ENCODE measurements around the gene ABCC1.

ABCC1 gene

GRCh38 chr16:16064874-16065384 is 115.5 kb downstream of the ABCC1 start:
- no peak for FAIRE-seq
- no peak for DNase-seq (ENCODE audit: insufficient read length, low spot score)
- TF ChIP-seq, protein P1, sequence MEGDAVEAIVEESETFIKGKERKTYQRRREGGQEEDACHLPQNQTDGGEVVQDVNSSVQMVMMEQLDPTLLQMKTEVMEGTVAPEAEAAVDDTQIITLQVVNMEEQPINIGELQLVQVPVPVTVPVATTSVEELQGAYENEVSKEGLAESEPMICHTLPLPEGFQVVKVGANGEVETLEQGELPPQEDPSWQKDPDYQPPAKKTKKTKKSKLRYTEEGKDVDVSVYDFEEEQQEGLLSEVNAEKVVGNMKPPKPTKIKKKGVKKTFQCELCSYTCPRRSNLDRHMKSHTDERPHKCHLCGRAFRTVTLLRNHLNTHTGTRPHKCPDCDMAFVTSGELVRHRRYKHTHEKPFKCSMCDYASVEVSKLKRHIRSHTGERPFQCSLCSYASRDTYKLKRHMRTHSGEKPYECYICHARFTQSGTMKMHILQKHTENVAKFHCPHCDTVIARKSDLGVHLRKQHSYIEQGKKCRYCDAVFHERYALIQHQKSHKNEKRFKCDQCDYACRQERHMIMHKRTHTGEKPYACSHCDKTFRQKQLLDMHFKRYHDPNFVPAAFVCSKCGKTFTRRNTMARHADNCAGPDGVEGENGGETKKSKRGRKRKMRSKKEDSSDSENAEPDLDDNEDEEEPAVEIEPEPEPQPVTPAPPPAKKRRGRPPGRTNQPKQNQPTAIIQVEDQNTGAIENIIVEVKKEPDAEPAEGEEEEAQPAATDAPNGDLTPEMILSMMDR (IDR thresholded peaks at IDR 0.05; ENCODE audit: insufficient read depth, missing control alignments) = no peak

DNA sequence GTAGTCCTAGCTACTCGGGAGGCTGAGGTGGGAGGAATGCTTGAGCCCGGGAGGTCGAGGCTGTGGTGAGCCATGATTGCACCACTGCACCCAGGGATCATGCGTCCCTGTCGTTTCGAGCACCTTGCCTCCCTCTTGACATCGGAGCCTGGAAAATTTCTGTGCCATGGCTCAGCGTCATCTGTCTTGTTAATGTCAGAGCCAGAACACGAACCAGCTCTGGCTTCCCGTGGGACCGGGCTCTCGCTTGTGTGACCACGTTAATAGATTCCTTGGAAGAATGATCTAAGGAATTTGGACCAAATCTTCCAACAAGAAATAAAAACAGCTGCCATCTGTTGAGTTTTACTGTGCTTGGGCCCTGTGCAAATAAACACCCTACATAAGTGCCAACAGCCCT is 117.7 kb downstream of the ABCC1 start:
- FAIRE-seq = no peak
- DNase-seq (ENCODE audit: insufficient read length, low spot score) = no peak
- TF ChIP-seq, protein P1 (IDR thresholded peaks at IDR 0.05; ENCODE audit: insufficient read depth, missing control alignments) = no peak

DNA sequence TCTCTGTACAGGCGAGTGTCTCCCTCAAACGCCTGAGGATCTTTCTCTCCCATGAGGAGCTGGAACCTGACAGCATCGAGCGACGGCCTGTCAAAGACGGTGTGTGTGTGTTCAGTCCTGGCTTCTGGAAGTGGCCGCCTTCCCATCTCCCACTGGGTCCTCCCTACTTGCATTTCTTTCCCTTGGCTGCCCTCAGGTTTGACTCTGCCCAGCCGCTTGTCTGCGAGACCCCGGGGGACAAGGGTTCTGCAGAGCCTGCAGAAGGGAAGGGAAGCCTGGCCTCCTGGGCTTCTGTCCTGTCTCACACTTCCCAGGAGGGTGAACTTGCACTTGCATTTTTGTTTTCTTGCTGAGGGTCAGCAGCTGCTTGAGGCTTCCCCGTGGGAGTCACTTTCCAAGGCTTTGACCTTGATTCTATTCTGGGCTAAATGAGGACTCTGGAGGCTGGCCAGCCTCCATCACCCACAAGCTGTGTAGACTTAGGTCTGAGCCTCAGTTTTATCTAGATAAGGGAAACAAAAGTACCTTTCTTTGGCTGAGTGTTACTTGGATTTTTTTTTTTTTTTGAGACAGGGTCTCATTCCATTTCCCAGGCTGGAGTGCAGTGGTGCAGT is 122.3 kb downstream of the ABCC1 start:
- TF ChIP-seq, protein P1 (IDR thresholded peaks at IDR 0.05; ENCODE audit: insufficient read depth, missing control alignments) = no peak
- no peak for FAIRE-seq
- DNase-seq (ENCODE audit: insufficient read length, low spot score) = no peak

GRCh38 chr16:16073001-16073545 is 123.7 kb downstream of the ABCC1 start:
- FAIRE-seq = no peak
- TF ChIP-seq, protein P1 (IDR thresholded peaks at IDR 0.05; ENCODE audit: insufficient read depth, missing control alignments) = no peak

DNA sequence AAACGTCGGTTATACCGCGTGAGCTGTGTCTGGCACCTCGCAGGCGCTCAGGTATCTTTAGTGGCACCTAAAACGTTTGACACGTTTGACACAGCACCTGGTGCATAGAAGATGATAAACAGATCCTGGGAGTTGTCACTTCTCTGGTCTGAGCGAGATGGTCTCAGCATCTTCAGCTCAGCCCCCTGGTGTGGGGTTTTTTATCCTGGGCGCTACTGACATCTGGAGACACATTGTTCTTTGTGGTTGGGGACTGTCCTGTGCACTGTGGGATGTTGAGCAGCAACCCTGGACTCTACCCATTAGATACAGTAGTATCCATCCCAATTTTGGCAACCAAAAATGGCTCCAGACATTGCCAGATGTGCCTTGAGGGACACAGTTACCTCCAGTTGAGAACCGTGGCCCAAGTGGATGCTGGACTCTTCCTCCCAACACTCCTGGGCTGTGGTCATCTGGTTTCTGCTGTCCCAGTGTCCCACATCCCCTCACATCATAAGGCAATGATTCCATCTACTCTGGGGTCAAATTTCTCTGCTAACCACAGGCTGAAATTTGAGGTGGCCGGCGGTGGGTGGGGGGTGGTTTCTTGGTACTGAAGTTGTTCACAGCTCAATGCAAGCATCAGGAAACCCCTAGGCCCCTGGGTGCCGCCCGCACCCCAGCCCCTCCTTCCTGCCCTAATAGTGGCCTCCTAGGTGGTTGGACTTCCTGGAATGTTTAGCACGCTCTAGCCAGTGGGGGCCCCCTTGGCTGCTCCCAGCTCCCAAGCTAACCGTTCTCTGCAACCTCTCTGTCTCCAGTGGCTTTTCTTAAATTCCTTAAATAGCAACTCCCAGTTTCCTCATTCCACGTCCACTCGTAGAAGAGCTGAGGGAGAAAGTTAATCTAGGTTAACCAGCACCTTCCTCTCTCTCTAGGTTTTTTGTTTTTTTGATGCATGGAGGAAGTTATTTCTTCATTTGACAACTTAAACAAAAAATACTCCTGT is 124.8 kb downstream of the ABCC1 start:
- DNase-seq (ENCODE audit: insufficient read length, low spot score) = no peak
- TF ChIP-seq, protein P1 (IDR thresholded peaks at IDR 0.05; ENCODE audit: insufficient read depth, missing control alignments) = no peak
- no peak for FAIRE-seq

More at GRCh38 chr16:16073001-16073545, 123.7 kb downstream of the ABCC1 start:
- DNase-seq (ENCODE audit: insufficient read length, low spot score) = no peak

GRCh38 chr16:16075488-16076422 is 126.3 kb downstream of the ABCC1 start:
- DNase-seq (ENCODE audit: insufficient read length, low spot score) (no peak), FAIRE-seq (no peak)
- TF ChIP-seq, protein P1 (IDR thresholded peaks at IDR 0.05; ENCODE audit: insufficient read depth, missing control alignments) = no peak
